Measurements from ENCODE around the gene BBIP1. TPM values are rescaled to one million over a fixed set of nuclear protein-coding genes. Genes with fewer than 3 reads are reported as not detected.

The BBIP1 gene
- total RNA-seq, 1 experiment from 2014 or later: 19.0 TPM

- peaks cover 10% of the 10 kb centered on the region for H3K4me1 Mint-ChIP-seq
- H3K27ac Mint-ChIP-seq: no peak overlapping the region
- H3K9me3 Mint-ChIP-seq: no peaks in the 10 kb centered on the region
- TF ChIP-seq MLX (CRISPR knock-in tag; IDR thresholded peaks at IDR 0.05) (no peak), TEAD4 (CRISPR knock-in tag; IDR thresholded peaks at IDR 0.05) (no peak)
- H3K4me3 Mint-ChIP-seq: no peak overlapping the region
- no peak for DNase-seq (ENCODE audit: low spot score)
- no peak for ATAC-seq
- H3K27me3 Mint-ChIP-seq (ENCODE audit: low read depth): no peaks in the 10 kb centered on the region
- ChIA-PET POLR2A (no interaction called here), CTCF (no interaction called here)
- H3K36me3 Mint-ChIP-seq: no peaks in the 10 kb centered on the region
Observed at GRCh38 chr10:110959379-110960332, 40.7 kb upstream of the BBIP1 start.

- DNase-seq (ENCODE audit: low spot score): no peak
- no peaks in the 10 kb centered on the region for H3K27me3 Mint-ChIP-seq (ENCODE audit: low read depth)
- peaks cover 2% of the 10 kb centered on the region for H3K36me3 Mint-ChIP-seq
- peaks cover 15% of the 10 kb centered on the region for H3K4me1 Mint-ChIP-seq
- H3K27ac Mint-ChIP-seq: no peak overlapping the region
- ATAC-seq: no peak
- TF ChIP-seq HMGXB4 (CRISPR knock-in tag; IDR thresholded peaks at IDR 0.05): no peak
- no peak for TF ChIP-seq GABPB1 (CRISPR knock-in tag; IDR thresholded peaks at IDR 0.05)
- TF ChIP-seq ATF6 (CRISPR knock-in tag; IDR thresholded peaks at IDR 0.05): no peak
- no peak for TF ChIP-seq ZNF425 (CRISPR knock-in tag; conservative IDR thresholded peaks at IDR 0.05)
- TF ChIP-seq EMX1 (CRISPR knock-in tag; IDR thresholded peaks at IDR 0.05): no peak
- TF ChIP-seq ZNF671 (CRISPR knock-in tag; IDR thresholded peaks at IDR 0.05): no peak
- no peak for TF ChIP-seq ATF2 (CRISPR knock-in tag; IDR thresholded peaks at IDR 0.05; ENCODE audit: borderline replicate concordance, low read depth)
- no peak for TF ChIP-seq ZNF263 (CRISPR knock-in tag; IDR thresholded peaks at IDR 0.05; ENCODE audit: low read depth)
- TF ChIP-seq NFYB (CRISPR knock-in tag; conservative IDR thresholded peaks at IDR 0.05; ENCODE audit: low read depth): no peak
- ChIA-PET CTCF (interaction anchor here (1.4 kb wide), 1 partner anchor 13 kb away, joined by 3 read pairs; no protein-coding TSS in a partner anchor), POLR2A (interaction anchor here (0.6 to 0.8 kb wide), 2 partner anchors 261 to 1801 kb away, joined by 3 to 4 read pairs; no protein-coding TSS in a partner anchor)
- H3K9me3 Mint-ChIP-seq: no peaks in the 10 kb centered on the region
- H3K4me3 Mint-ChIP-seq: no peak overlapping the region
Observed at GRCh38 chr10:110957606-110958005, 38.6 kb upstream of the BBIP1 start.

GRCh38 chr10:110951381-110951780 lies 32.4 kb upstream of the BBIP1 start:
- ChIA-PET POLR2A (no interaction called here), CTCF (no interaction called here)
- H3K4me1 Mint-ChIP-seq: peaks cover 36% of the 10 kb centered on the region
- no peak overlapping the region for H3K4me3 Mint-ChIP-seq
- H3K27ac Mint-ChIP-seq: no peak overlapping the region
- DNase-seq (ENCODE audit: low spot score): no peak
- no peaks in the 10 kb centered on the region for H3K27me3 Mint-ChIP-seq (ENCODE audit: low read depth)
- no peak for ATAC-seq
- no peaks in the 10 kb centered on the region for H3K9me3 Mint-ChIP-seq
- peaks cover 6% of the 10 kb centered on the region for H3K36me3 Mint-ChIP-seq
- TF ChIP-seq ZNF416 (CRISPR knock-in tag; IDR thresholded peaks at IDR 0.05) (no peak), TP53 (CRISPR knock-in tag; IDR thresholded peaks at IDR 0.05) (no peak), MXD4 (CRISPR knock-in tag; IDR thresholded peaks at IDR 0.05; ENCODE audit: borderline replicate concordance) (no peak)
